Measurements from ENCODE around the gene KRT25. TPM values are rescaled to one million over a fixed set of nuclear protein-coding genes. Genes with fewer than 3 reads are reported as not detected.

The KRT25 gene, protein sequence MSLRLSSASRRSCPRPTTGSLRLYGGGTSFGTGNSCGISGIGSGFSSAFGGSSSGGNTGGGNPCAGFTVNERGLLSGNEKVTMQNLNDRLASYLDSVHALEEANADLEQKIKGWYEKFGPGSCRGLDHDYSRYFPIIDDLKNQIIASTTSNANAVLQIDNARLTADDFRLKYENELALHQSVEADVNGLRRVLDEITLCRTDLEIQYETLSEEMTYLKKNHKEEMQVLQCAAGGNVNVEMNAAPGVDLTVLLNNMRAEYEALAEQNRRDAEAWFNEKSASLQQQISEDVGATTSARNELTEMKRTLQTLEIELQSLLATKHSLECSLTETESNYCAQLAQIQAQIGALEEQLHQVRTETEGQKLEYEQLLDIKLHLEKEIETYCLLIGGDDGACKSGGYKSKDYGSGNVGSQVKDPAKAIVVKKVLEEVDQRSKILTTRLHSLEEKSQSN
- total RNA-seq (not detected), polyA plus RNA-seq (not detected)
- long read RNA-seq, donor 1: 0 reads
- long read RNA-seq, donor 2: 0 reads
- long read RNA-seq, donor 3: 0 reads

DNA sequence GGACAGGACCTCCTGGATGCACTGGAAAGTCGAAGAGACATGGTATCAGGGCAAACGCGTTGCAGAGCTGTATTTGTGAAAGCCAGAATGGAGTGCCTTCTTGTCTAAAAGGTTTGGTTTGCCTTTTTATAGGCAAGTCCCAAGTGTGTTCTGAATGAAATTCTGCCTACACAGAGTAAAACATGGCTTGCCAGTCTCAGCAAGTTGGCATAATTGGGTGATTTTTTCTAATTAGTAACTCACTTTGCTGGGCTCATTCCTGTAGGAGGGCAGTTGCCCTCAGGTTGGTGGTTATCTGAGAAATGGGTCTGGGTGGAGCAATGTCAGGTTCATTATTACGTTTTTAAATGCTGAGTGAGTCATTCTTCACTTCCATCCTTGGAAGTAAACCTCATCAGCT lies at the start of gene KRT25:
TSS of gene KRT25 (minus strand) at position 101 of the 400 bp plus-strand sequence. CDS start at position 41, 60 bp downstream.
- Histone ChIP-seq H3K27me3 (peaks cover 0 to 7% (median 0%) of the 10 kb centered on the region in 9 donors), H3K4me3 (no peak within 1 kb of the TSS), H3K9me3 (peaks cover 0 to 34% (median 19%) of the 10 kb centered on the region in 12 donors), H3K36me3 (no peaks in the 10 kb centered on the region), H3K4me1 (no peaks in the 10 kb centered on the region), H3K27ac (no peak within 1 kb of the TSS)
- ATAC-seq: no peak
- DNase-seq: no peak
- WGBS, 4 donors: 73 to 79% (median 77%) methylated on average over 4 of the region's 4 CpGs
- intact Hi-C loops (cut with DNase I): loop anchor here in 1 of 10 donors (10.0 kb wide), 1 partner anchor 60 kb away; no protein-coding TSS in a partner anchor
- TF ChIP-seq POLR2A (IDR thresholded peaks at IDR 0.05): no peak
- TF ChIP-seq, protein P1, sequence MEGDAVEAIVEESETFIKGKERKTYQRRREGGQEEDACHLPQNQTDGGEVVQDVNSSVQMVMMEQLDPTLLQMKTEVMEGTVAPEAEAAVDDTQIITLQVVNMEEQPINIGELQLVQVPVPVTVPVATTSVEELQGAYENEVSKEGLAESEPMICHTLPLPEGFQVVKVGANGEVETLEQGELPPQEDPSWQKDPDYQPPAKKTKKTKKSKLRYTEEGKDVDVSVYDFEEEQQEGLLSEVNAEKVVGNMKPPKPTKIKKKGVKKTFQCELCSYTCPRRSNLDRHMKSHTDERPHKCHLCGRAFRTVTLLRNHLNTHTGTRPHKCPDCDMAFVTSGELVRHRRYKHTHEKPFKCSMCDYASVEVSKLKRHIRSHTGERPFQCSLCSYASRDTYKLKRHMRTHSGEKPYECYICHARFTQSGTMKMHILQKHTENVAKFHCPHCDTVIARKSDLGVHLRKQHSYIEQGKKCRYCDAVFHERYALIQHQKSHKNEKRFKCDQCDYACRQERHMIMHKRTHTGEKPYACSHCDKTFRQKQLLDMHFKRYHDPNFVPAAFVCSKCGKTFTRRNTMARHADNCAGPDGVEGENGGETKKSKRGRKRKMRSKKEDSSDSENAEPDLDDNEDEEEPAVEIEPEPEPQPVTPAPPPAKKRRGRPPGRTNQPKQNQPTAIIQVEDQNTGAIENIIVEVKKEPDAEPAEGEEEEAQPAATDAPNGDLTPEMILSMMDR (IDR thresholded peaks at IDR 0.05): no peak

DNA sequence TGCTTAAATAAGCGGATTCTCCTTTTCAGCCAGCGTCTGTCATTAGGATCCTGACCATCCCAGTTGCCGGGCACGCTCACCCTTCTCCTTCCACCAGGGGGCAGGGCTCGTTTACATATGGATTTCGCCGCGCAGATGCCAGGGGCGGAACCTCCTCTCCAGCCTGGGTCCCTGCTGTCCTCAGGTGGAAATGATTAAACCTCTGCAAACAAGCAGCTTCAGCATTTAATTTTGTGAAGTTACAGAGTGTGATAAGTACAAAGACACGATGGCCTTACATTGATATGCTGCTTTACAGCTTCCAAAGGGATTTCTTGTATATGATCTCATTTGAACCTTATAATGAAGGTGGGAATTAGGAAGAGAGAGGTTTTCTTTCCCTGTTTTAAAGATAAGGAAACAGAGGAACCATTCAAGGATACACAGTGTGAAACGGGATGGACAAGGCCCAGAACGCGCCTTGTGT lies 48.5 kb upstream of the KRT25 start:
- 8 to 14% (median 11%) methylated on average over 13 of the region's 13 CpGs for WGBS, 4 donors
- no peak overlapping the region for H3K4me3 ChIP-seq
- intact Hi-C loops (cut with DNase I): loop anchor here in 9 of 10 donors (1.0 to 10.0 kb wide), 12 partner anchors 51 to 864 kb away; no protein-coding TSS in a partner anchor
- no peaks in the 10 kb centered on the region for H3K36me3 ChIP-seq
- TF ChIP-seq, protein P1 (IDR thresholded peaks at IDR 0.05): peak; percentile 72 to 92 (median 83)
- TF ChIP-seq POLR2A (IDR thresholded peaks at IDR 0.05): no peak
- H3K27me3 ChIP-seq: peaks cover 0 to 37% (median 8%) of the 10 kb centered on the region in 9 donors
- ATAC-seq (peak; percentile 61 to 90 (median 86)), DNase-seq (peak; percentile 65 to 78 (median 70))
- H3K27ac ChIP-seq: no peak overlapping the region
- H3K4me1 ChIP-seq: peaks cover 0 to 6% (median 1%) of the 10 kb centered on the region in 12 donors
- H3K9me3 ChIP-seq: no peaks in the 10 kb centered on the region

DNA sequence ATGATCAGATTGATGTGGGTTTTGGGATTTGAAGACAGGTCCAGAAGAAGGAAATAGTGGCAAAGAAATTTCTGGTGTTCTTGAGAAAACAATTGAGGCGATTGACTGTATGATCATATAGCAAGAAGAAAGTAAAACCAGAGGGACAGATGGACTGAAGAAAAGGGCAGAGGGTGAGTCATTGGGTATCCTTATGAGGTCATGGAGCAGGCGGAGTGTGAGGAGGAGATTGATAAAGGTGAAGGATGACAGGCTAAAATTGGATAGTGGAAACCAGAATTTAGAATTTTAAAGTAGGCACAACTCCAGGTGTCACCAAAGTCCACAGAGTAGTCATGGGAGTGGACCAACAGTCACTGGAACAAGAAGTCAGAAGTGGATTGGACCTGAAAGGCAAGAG lies 46.0 kb upstream of the KRT25 start:
- WGBS, 4 donors: 59 to 70% (median 66%) methylated on average over 2 of the region's 2 CpGs
- intact Hi-C loops (cut with DNase I): loop anchor here in 9 of 10 donors (5.0 to 10.0 kb wide), 8 partner anchors 54 to 866 kb away; no protein-coding TSS in a partner anchor
- Histone ChIP-seq H3K36me3 (no peaks in the 10 kb centered on the region), H3K27me3 (peaks cover 0 to 39% (median 19%) of the 10 kb centered on the region in 9 donors), H3K27ac (no peak overlapping the region), H3K4me1 (peaks cover 0 to 4% (median 0%) of the 10 kb centered on the region in 12 donors), H3K9me3 (no peaks in the 10 kb centered on the region), H3K4me3 (no peak overlapping the region)
- ATAC-seq (no peak), DNase-seq (no peak)
- no peak for TF ChIP-seq POLR2A (IDR thresholded peaks at IDR 0.05)
- TF ChIP-seq, protein P1 (IDR thresholded peaks at IDR 0.05): no peak

DNA sequence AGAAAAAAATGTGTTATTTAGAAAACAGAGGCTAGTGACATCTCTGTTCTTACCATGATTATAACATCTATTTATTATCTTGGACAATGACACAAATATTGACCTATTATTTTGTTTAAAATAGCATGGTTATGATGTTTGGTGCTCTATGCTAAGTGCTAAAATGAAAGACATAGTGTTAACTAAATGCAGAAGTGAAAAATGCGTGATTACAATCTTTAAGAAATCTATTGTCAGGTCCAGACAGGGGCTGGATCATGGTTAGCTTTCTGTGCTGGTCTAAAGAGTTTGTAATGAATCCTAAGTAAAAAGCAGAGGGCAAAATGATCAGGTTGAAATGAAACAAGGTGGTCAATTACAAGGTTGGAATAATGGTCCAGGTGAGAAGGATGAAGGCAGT lies 45.2 kb upstream of the KRT25 start:
- Histone ChIP-seq H3K4me1 (peaks cover 0 to 4% (median 0%) of the 10 kb centered on the region in 12 donors), H3K36me3 (no peaks in the 10 kb centered on the region), H3K27ac (no peak overlapping the region), H3K4me3 (no peak overlapping the region), H3K9me3 (no peaks in the 10 kb centered on the region), H3K27me3 (peaks cover 0 to 41% (median 19%) of the 10 kb centered on the region in 9 donors)
- no peak for TF ChIP-seq POLR2A (IDR thresholded peaks at IDR 0.05)
- TF ChIP-seq, protein P1 (IDR thresholded peaks at IDR 0.05): no peak
- DNase-seq: no peak
- intact Hi-C loops (cut with DNase I): loop anchor here in 9 of 10 donors (5.0 to 10.0 kb wide), 8 partner anchors 54 to 867 kb away; no protein-coding TSS in a partner anchor
- ATAC-seq: no peak
- WGBS, 4 donors: 66 to 83% (median 80%) methylated on average over 1 of the region's 1 CpG
